Posterior vena cava (tissue), 2 donors: ENCODE measurements around the gene RSPH6A. TPM values are rescaled to one million over a fixed set of nuclear protein-coding genes. Genes with fewer than 3 reads are reported as not detected.
A peak's percentile ranks its signal among the peaks of the same experiment; 100 is the strongest.

ENCODE experiments used
- DNase-seq: peaks from one replicate; pipeline ENCODE4 v3.0.0-alpha.2; 2020; ENCODE audit warnings: low spot score
- intact Hi-C, 2 donors: fragments of 100-400 bp; cut with DNase I; formaldehyde crosslinking; loops; one replicate each; pipeline versions ENCODE4 v1.14.1 to v1.14.2; 2022 to 2023
- total RNA-seq, 2 donors: library from RNA; stranded (reverse); fragmentation: NEBNext Ultra II Directional; extraction: Animal tissue kit (Norgen Biotek cat#: 25700); gene quantifications; one replicate each; pipeline ENCODE4 v1.2.1, GENCODE V29; 2021
- donor health status: DM: yes; HTN: yes; CAD: no.
- donor health status: DM: yes; HTN: yes; CAD: no.

RSPH6A gene
- total RNA-seq, 2 donors from 2014 or later: not detected

- intact Hi-C loops: no loop called here
- DNase-seq: peak; percentile 55
Measured at GRCh38 chr19:45826934-45827333, 11.8 kb upstream of the RSPH6A start.

- intact Hi-C loops: no loop called here
Measured at GRCh38 chr19:45825917-45826893, 11.1 kb upstream of the RSPH6A start.

GRCh38 chr19:45825263-45825605 lies 10.1 kb upstream of the RSPH6A start:
- DNase-seq: no peak
- intact Hi-C loops: no loop called here

More at GRCh38 chr19:45825917-45826893, 11.1 kb upstream of the RSPH6A start:
- DNase-seq: peak; percentile 68

GRCh38 chr19:45824531-45825262 lies 9.6 kb upstream of the RSPH6A start:
- intact Hi-C loops: no loop called here
- no peak for DNase-seq

GRCh38 chr19:45824041-45824471 lies 8.9 kb upstream of the RSPH6A start:
- DNase-seq: no peak
- intact Hi-C loops: no loop called here

GRCh38 chr19:45823182-45823581 lies 8.1 kb upstream of the RSPH6A start:
- DNase-seq: no peak
- intact Hi-C loops: no loop called here

- no peak for DNase-seq
- intact Hi-C loops: no loop called here
Measured at GRCh38 chr19:45822716-45823115, 7.6 kb upstream of the RSPH6A start.

GRCh38 chr19:45821570-45821969 lies 6.5 kb upstream of the RSPH6A start:
- intact Hi-C loops: no loop called here

GRCh38 chr19:45821103-45821521 lies 6.0 kb upstream of the RSPH6A start:
- intact Hi-C loops: no loop called here
- DNase-seq: no peak

More at GRCh38 chr19:45821570-45821969, 6.5 kb upstream of the RSPH6A start:
- no peak for DNase-seq

- intact Hi-C loops: no loop called here
- no peak for DNase-seq
Measured at GRCh38 chr19:45820413-45821102, 5.5 kb upstream of the RSPH6A start.

- intact Hi-C loops: no loop called here
- DNase-seq: no peak
Measured at GRCh38 chr19:45819769-45820168, 4.7 kb upstream of the RSPH6A start.

GRCh38 chr19:45817725-45818301 lies 2.7 kb upstream of the RSPH6A start:
- intact Hi-C loops: no loop called here

GRCh38 chr19:45817010-45817724 lies 2.1 kb upstream of the RSPH6A start:
- intact Hi-C loops: no loop called here
- DNase-seq: peak; percentile 98

More at GRCh38 chr19:45817725-45818301, 2.7 kb upstream of the RSPH6A start:
- no peak for DNase-seq

- DNase-seq: no peak
- intact Hi-C loops: no loop called here
Measured at GRCh38 chr19:45816236-45817009, 1.3 kb upstream of the RSPH6A start.

GRCh38 chr19:45815481-45816216 lies 541 bp upstream of the RSPH6A start:
- DNase-seq: no peak
- intact Hi-C loops: no loop called here

- no peak for DNase-seq
- intact Hi-C loops: no loop called here
Measured at GRCh38 chr19:45814166-45814780, 835 bp downstream of the RSPH6A start.

GRCh38 chr19:45812297-45812696 lies 2.8 kb downstream of the RSPH6A start:
- no peak for DNase-seq
- intact Hi-C loops: no loop called here
